Measurements from ENCODE around the gene BLCAP. TPM values are rescaled to one million over a fixed set of nuclear protein-coding genes. Genes with fewer than 3 reads are reported as not detected.

Gene BLCAP
- total and polyA plus RNA-seq, 2 donors (not counting 3 experiments of a cell fraction or from before 2014, with no cell fraction given) = 90.3 to 196 TPM

- H3K36me3 ChIP-seq (ENCODE audit: control insufficient read depth in 2 of 2, extremely low read depth in 1 of 2, insufficient read depth in 2 of 2, low read length in 2 of 2) = no peaks in the 10 kb centered on the region
- no peak for TF ChIP-seq CTCF (IDR thresholded peaks at IDR 0.05; ENCODE audit: extremely low read depth in 1 of 2, insufficient read depth in 1 of 2, low read depth in 1 of 2, low read length in 2 of 2)
- no peak for TF ChIP-seq FOS (IDR thresholded peaks at IDR 0.05; ENCODE audit: borderline replicate concordance, insufficient read depth, low read length)
- TF ChIP-seq MYC (IDR thresholded peaks at IDR 0.05; ENCODE audit: low read depth, low read length) = no peak
- no peak for TF ChIP-seq POLR2A (IDR thresholded peaks at IDR 0.05; ENCODE audit: low read depth, low read length)
- no peak for TF ChIP-seq MAX (IDR thresholded peaks at IDR 0.05; ENCODE audit: insufficient read depth, insufficient read length)
- TF ChIP-seq JUN (IDR thresholded peaks at IDR 0.05; ENCODE audit: borderline replicate concordance, insufficient read depth, insufficient read length, low read depth) = no peak
- no peak for TF ChIP-seq POLR2AphosphoS5 (IDR thresholded peaks at IDR 0.05; ENCODE audit: insufficient read depth, low read depth, low read length)
- no peak for TF ChIP-seq GATA2 (IDR thresholded peaks at IDR 0.05; ENCODE audit: insufficient read depth, insufficient read length, low read depth, low read length)
- TF ChIP-seq EZH2 (IDR thresholded peaks at IDR 0.05; ENCODE audit: borderline replicate concordance, low read depth, low read length, severe bottlenecking) = no peak
- dilution Hi-C loops (cut with MboI; ENCODE audit: extremely low pct_ligation_motif_present, low sequenced_read_pairs) = no loop called here
- ChIA-PET CTCF (no interaction called here), POLR2A (no interaction called here)
- H3K79me2 ChIP-seq (ENCODE audit: control insufficient read depth, insufficient read depth, low read length) = no peaks in the 10 kb centered on the region
- H2AFZ ChIP-seq (ENCODE audit: low read depth, low read length) = no peak overlapping the region
- H3K27ac ChIP-seq (ENCODE audit: insufficient read depth, low read depth, low read length) = no peak overlapping the region
- no TSS peak for BruUV-seq (replicated peaks)
- no peak overlapping the region for H3K4me2 ChIP-seq (ENCODE audit: insufficient read depth, low read length)
- no peaks in the 10 kb centered on the region for H4K20me1 ChIP-seq (replicated peaks; ENCODE audit: control insufficient read depth, extremely low read depth, insufficient read depth, low read length)
- H3K9ac ChIP-seq (replicated peaks; ENCODE audit: extremely low read depth, insufficient read depth, low read length) = no peak overlapping the region
- intact Hi-C loops (cut with micrococcal nuclease) = no loop called here
- H3K4me3 ChIP-seq (replicated peaks in 1 of 3; ENCODE audit: insufficient read depth in 1 of 3, low read depth in 1 of 3, low read length in 3 of 3) = no peak overlapping the region
- H3K27me3 ChIP-seq (ENCODE audit: control insufficient read depth in 2 of 2, insufficient read depth in 2 of 2, low read length in 2 of 2) = peaks cover 7 to 12% of the 10 kb centered on the region in 2 experiments
- H3K4me1 ChIP-seq (ENCODE audit: control insufficient read depth, extremely low read depth, insufficient read depth, low read length) = no peaks in the 10 kb centered on the region
- DNase-seq (ENCODE audit: low read depth, low spot score) (no peak), FAIRE-seq (no peak)
- no peaks in the 10 kb centered on the region for H3K9me3 ChIP-seq (replicated peaks; ENCODE audit: control insufficient read depth, insufficient read depth, low read length)
- no peaks in the 10 kb centered on the region for H3K9me1 ChIP-seq (replicated peaks; ENCODE audit: control insufficient read depth, extremely low read depth, insufficient read depth, low read length)
Observed at GRCh38 chr20:37558306-37558705, 30.6 kb upstream of the BLCAP start.
